GM10847 (cell line): ENCODE results near the gene MATCAP1.

ENCODE experiments used
- POLR2A ChIP-seq: IDR thresholded peaks from 2 replicates; pipeline ENCODE4 v1.6.1; 2011; ENCODE audit not compliant: insufficient read length; ENCODE audit errors: extremely low read depth

MATCAP1 gene

DNA sequence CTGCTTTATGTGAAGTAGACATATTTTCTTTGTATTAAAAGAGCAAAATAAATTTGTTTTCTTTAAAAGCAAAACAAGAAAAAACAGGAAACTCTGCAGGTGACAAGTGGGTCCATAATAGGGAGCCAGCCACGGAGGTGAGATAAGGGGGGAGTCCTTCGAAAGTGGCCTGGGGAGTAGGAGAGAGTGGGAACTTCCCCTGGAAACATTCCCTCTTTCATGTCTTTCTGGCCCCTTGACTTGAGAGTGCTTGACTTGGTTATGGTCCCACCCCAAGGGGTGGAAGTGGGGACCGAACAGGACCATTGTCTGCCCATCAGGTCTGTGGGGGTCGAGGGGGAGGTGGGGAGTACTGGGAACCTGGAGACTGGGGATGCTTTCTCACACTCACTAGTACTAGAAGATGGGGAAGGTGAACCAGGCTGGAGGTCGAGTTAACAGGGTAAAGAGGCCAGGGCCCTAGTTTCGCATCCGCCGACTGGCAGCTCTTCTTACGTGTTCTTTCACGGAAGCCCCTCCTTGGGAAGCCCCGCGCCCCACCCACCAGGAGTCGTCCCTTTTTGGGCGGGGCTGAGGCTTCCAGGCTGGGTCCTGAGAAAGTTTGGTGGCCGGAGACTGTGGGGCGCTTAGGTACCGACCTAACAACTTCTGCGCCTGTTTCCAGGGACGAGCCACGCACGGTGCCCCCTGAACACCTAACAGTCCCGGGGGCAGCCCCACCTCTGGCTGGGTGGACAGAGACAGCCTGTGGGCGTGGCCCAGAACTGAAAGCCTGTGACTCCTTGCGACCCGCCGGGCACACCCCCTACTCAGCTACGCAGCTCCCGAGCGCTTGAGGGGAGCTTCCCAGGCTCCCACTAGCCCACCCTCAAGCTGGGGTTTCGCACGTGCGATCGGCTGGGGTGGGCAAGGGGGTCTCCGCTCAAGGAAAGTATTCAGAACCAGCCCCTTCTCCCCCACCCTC, 24.8 kb downstream of the MATCAP1 start:
- TF ChIP-seq POLR2A: no peak

GRCh38 chr16:67157892-67158635, 25.7 kb downstream of the MATCAP1 start:
- no peak for TF ChIP-seq POLR2A

DNA sequence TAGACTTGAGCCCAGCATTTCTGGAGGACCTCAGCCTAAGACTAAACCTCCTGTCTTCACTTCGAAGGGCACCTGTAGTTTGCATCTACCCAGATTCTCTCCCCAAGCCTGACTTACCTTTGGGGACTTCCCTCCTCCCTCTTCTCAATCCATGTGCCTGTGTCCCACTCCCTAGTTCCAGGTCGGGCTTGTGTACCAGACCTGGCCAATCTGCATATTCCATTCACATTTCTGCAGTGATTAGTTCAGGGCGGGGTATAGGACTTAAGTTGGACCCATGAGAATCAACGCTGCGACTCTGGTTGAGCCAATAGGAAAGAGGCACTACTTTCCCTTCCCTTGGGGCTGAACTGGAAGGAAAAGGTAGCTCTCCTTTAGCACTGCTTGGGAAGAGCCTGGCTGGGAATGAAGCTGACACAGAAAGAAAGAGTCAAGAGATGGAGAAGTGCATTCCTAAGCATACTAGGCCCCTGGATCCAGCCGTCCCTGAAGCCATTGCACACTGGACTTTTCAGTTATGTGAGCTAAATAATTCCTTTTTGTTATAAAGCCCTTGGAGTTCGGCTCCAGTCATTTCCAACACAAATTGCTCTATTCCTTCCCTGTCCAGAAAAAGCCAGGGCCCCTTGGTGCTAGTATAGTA, 26.5 kb downstream of the MATCAP1 start:
- TF ChIP-seq POLR2A: no peak

GRCh38 chr16:67156143-67156844, 27.5 kb downstream of the MATCAP1 start:
- no peak for TF ChIP-seq POLR2A

DNA sequence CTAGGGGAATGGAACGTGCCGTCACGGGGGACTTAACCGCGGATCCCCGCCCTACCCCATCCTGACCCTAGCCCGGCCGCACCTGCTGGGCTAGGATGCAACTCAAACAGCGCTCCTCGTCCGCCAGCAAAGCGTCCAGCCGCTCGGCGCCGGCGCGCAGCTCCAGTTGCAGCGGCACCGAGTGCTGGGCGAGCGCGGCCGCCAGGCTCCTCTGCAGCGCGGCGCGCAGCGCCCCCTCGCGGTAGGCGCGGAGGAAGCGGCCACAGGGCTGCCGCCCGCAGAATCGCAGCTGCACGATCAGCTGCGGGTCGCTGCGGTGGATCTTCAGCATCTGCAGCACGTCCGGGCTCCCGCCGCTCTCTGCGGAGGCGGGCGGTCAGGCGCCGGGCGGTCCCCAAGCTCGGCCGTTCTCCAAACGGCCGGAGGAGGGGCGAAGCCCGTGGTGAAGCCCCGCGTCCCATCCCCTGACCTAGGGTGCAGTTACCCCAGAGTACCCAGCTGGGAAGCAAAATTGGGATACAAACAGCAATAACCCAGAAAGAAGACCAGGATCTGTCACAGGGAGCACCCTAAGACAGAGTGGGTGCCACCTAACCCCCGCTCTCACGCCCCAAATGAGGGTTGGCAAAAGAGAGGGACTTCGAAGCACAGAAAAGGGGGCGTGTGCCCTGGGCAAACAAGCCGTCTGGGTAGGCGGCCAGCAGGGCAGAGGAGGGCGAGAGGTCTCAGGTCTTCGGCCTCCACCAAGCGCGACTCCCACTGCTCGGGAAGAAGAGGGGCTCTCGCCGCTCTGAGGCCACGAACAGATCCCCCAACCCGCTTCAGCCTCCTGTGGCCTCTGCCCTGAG, 28.2 kb downstream of the MATCAP1 start:
- no peak for TF ChIP-seq POLR2A

GRCh38 chr16:67154578-67155294, 29.0 kb downstream of the MATCAP1 start:
- no peak for TF ChIP-seq POLR2A

DNA sequence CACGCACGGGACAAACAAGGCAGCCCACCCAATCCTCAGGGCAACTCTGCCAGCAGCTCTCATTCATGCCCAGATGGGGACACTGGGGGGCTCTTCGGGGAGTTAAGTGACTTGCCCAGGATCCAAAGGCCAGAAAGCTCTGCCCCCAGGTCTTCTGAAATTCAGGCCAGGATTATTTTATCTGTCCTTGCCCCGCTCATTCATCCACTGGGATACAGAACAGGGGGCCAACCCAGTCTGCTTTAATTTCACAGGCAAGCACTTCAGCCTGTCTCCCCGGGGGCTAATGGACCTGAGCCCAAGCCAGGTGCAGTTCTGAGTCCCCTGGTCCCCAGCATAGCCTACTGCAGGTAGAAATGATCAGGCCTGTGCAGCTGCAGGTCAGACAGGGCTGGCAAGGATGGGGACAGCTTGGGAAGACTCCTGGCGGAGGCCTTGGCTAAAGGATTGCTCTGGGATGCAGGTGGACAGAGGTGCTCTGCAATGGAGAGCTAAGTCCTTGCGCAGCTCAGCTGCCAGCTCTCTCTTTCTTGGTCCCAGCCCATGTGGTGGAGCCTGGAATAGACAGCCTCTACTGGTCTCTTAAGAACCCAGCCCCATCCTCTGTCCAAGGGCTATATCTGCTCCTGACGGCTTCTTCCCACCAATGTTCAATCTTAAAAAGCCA, 32.2 kb downstream of the MATCAP1 start:
- TF ChIP-seq POLR2A: no peak

DNA sequence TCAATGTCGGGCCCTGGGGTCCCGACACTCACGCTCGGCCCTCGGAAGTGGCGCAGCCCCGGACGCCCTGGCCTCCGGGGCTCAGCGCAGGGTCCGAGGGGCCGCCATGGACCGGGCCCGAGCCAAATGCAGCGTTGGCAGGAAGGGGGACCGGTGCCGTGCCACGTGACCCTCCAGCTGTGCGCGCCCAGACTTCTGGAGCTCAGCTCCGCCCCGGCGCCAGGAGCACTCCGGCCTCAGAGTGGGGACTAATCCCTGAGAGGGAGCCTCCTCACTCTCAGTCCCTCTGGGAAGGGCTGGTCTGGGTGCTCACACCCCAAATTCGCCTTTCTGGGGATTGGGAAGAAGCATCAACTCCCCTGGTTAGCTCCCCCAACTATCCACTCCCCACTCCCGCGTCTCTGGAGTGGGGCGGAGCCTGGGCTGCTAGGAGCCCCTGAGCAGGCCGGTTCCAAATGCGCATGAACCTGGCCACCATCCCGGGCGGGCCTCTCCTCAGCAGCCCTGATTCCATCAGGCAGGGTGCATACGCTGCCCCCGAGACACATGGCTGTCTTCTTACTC, 32.8 kb downstream of the MATCAP1 start, which contains the start of gene B3GNT9:
B3GNT9 (minus strand) TSS at position 166 of the 564 bp plus-strand sequence. CDS start 513 bp downstream, outside the sequence.
- TF ChIP-seq POLR2A: no peak

DNA sequence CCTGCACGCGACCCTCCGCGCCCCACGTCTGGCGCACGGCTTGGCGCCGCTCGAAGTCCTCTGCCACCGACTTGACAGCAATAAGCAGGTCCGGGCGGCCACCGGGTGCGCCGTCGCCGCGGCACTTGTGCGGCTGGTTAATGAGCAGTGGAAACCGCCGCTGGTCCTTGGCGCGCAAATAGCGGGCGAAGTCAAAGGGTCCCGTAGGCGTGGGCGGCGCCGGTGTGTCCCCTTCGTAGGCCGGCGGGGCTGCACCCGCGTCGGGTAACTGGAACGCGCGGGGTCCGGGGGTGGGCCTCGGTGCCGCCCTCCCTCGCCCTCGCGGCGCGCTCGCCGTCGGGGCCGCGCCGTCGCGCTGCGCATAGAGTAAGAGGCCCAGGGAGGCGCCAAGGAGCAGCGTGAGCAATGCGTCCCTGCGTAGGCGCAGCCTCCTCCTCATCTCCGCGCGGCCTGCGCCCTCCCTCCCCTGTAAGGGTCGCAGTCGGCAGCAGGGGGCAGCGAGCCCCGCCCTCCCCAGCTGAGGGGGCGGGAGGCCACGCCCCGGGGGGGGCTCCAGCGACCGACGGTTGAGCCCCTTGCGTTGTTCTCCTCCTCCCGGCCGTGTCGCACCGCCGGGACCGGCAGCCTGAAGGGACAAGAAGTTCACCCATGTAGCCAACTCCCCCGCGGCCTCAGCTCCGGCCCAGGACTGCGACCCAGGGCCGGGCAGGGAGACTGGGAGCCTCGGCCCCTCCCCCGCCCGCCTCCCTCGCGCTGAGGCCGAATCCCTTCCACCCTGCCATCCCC, 33.5 kb downstream of the MATCAP1 start:
- no peak for TF ChIP-seq POLR2A

DNA sequence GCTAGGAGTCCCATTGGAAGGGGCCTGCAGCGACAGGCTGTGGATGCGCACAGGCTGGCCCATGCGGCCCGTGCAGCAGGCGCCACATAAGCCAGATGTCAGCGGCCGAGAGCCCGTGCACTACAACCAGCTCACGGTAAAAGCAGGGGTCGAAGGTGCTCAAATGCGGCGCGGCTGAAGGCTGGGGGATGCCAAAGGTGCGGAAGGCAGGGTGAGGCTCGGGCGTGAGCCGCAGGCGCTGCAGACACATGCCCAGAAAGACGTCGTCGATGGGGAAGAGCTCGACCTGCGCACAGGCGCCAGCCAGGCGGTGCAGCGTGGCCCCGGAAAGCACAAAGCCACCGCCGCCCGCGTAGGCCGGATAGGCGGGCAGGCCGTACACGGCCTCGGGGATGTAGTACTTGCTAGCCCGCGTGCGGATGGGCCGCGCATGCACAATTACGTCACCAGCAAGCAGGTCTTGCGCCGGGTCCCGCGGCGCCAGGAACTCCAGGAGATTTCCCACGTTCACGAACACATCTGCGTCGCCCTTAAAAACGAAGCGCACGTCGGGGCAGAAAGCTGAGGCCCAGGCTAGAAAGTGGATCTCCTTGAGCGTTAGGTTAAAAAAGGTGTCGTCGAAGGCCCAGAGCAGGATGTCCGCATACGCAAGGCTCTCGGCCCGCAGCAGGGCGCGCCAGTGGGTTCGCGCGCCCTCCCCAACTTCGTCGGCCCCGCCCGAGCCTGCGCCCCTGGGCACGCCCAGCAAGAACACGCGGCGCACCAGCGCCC, 34.3 kb downstream of the MATCAP1 start:
- no peak for TF ChIP-seq POLR2A

GRCh38 chr16:67148656-67149275, 35.0 kb downstream of the MATCAP1 start:
- TF ChIP-seq POLR2A: no peak
